ENCODE measurements around the gene TMEM221. TPM values are rescaled to one million over a fixed set of nuclear protein-coding genes. Genes with fewer than 3 reads are reported as not detected.
A peak's percentile ranks its signal among the peaks of the same experiment; 100 is the strongest.

The TMEM221 gene
- polyA plus RNA-seq, 1 donor from 2014 or later, result not detected

- no peaks in the 10 kb centered on the region for H3K36me3 ChIP-seq (ENCODE audit: insufficient read depth, low read length)
- H3K9ac ChIP-seq (ENCODE audit: low read length), result no peak overlapping the region
- H3K9me3 ChIP-seq (ENCODE audit: low read length), result no peaks in the 10 kb centered on the region
- H3K4me2 ChIP-seq (ENCODE audit: low read length), result no peak overlapping the region
- H2AFZ ChIP-seq (ENCODE audit: low read depth, low read length), result no peak overlapping the region
- peaks cover 9% of the 10 kb centered on the region for H3K27me3 ChIP-seq (ENCODE audit: insufficient read depth, low read depth, low read length)
- no peak overlapping the region for H3K27ac ChIP-seq (ENCODE audit: low read length)
- H3K4me3 ChIP-seq (ENCODE audit: low read length), result no peak overlapping the region
- no peaks in the 10 kb centered on the region for H3F3A ChIP-seq (ENCODE audit: insufficient read depth, low read length, poor library complexity, severe bottlenecking)
- no peaks in the 10 kb centered on the region for H4K20me1 ChIP-seq (ENCODE audit: insufficient read depth)
- H3K79me2 ChIP-seq (replicated peaks; ENCODE audit: insufficient read depth, low read length), result no peaks in the 10 kb centered on the region
- TF ChIP-seq POLR2AphosphoS5 (IDR thresholded peaks at IDR 0.05) (no peak), CTCF (IDR thresholded peaks at IDR 0.05; ENCODE audit: poor library complexity, severe bottlenecking) (no peak), RAD21 (conservative IDR thresholded peaks at IDR 0.05) (no peak), REST (IDR thresholded peaks at IDR 0.05; ENCODE audit: borderline replicate concordance) (no peak), MXI1 (conservative IDR thresholded peaks at IDR 0.05; ENCODE audit: poor library complexity, severe bottlenecking) (no peak), SMC3 (conservative IDR thresholded peaks at IDR 0.05; ENCODE audit: poor library complexity) (no peak), TAF1 (IDR thresholded peaks at IDR 0.05; ENCODE audit: low read depth) (no peak), EZH2 (IDR thresholded peaks at IDR 0.05; ENCODE audit: borderline replicate concordance, insufficient read depth, low read length, poor library complexity, severe bottlenecking) (no peak), EP300 (conservative IDR thresholded peaks at IDR 0.05; ENCODE audit: poor library complexity, severe bottlenecking) (no peak)
- H3K9me2 ChIP-seq (ENCODE audit: insufficient read depth, low read length), result no peaks in the 10 kb centered on the region
Observed at GRCh38 chr19:17445526-17446165, 2.8 kb downstream of the TMEM221 start.

GRCh38 chr19:17441241-17442021 is 7.0 kb downstream of the TMEM221 start:
- H3F3A ChIP-seq (ENCODE audit: insufficient read depth, low read length, poor library complexity, severe bottlenecking), result no peaks in the 10 kb centered on the region
- H3K9me2 ChIP-seq (ENCODE audit: insufficient read depth, low read length), result no peaks in the 10 kb centered on the region
- H3K79me2 ChIP-seq (replicated peaks; ENCODE audit: insufficient read depth, low read length), result no peaks in the 10 kb centered on the region
- H3K9ac ChIP-seq (ENCODE audit: low read length), result no peak overlapping the region
- no peak overlapping the region for H3K4me2 ChIP-seq (ENCODE audit: low read length)
- no peaks in the 10 kb centered on the region for H3K9me3 ChIP-seq (ENCODE audit: low read length)
- no peaks in the 10 kb centered on the region for H3K36me3 ChIP-seq (ENCODE audit: insufficient read depth, low read length)
- TF ChIP-seq MXI1 (conservative IDR thresholded peaks at IDR 0.05; ENCODE audit: poor library complexity, severe bottlenecking) (no peak), CTCF (IDR thresholded peaks at IDR 0.05; ENCODE audit: poor library complexity, severe bottlenecking) (peak; percentile 50), REST (IDR thresholded peaks at IDR 0.05; ENCODE audit: borderline replicate concordance) (no peak), RAD21 (conservative IDR thresholded peaks at IDR 0.05) (peak; percentile 48), TAF1 (IDR thresholded peaks at IDR 0.05; ENCODE audit: low read depth) (no peak), SMC3 (conservative IDR thresholded peaks at IDR 0.05; ENCODE audit: poor library complexity) (peak; percentile 27), EZH2 (IDR thresholded peaks at IDR 0.05; ENCODE audit: borderline replicate concordance, insufficient read depth, low read length, poor library complexity, severe bottlenecking) (no peak), EP300 (conservative IDR thresholded peaks at IDR 0.05; ENCODE audit: poor library complexity, severe bottlenecking) (no peak), POLR2AphosphoS5 (IDR thresholded peaks at IDR 0.05) (no peak)
- no peak overlapping the region for H3K4me3 ChIP-seq (ENCODE audit: low read length)
- H4K20me1 ChIP-seq (ENCODE audit: insufficient read depth), result no peaks in the 10 kb centered on the region
- no peak overlapping the region for H3K27ac ChIP-seq (ENCODE audit: low read length)
- H3K27me3 ChIP-seq (ENCODE audit: insufficient read depth, low read depth, low read length), result no peaks in the 10 kb centered on the region
- H2AFZ ChIP-seq (ENCODE audit: low read depth, low read length), result no peak overlapping the region
